WTC11 (cell line): ENCODE results near the gene ESR2.

Source experiments
- ATF6 ChIP-seq: sonication (generic); formaldehyde crosslinking; IDR thresholded peaks from 2 replicates; pipeline ENCODE4 v1.8.1; 2023; ENCODE audit warnings: mild to moderate bottlenecking, missing genetic modification reagents
- CTCF ChIP-seq: fragments of 200-600 bp; IDR thresholded peaks from 2 replicates; pipeline ENCODE4 v1.8.0; 2022; ENCODE audit warnings: antibody characterized with exemption
- ELF4 ChIP-seq: sonication (generic); formaldehyde crosslinking; IDR thresholded peaks from 2 replicates; pipeline ENCODE4 v1.8.1; 2022; ENCODE audit warnings: low read depth, mild to moderate bottlenecking, moderate library complexity, missing genetic modification reagents
- MXD4 ChIP-seq: fragments of 250-450 bp; sonication (Bioruptor Pico); IDR thresholded peaks from 2 replicates; pipeline ENCODE4 v1.8.0; 2021; ENCODE audit warnings: mild to moderate bottlenecking, moderate library complexity, borderline replicate concordance
- NFE2L1 ChIP-seq: sonication (generic); formaldehyde crosslinking; IDR thresholded peaks from 2 replicates; pipeline ENCODE4 v1.8.1; 2023; ENCODE audit warnings: missing genetic modification reagents
- SMAD4 ChIP-seq: sonication (generic); formaldehyde crosslinking; IDR thresholded peaks from 2 replicates; pipeline ENCODE4 v1.8.0; 2022; ENCODE audit warnings: mild to moderate bottlenecking, missing genetic modification reagents
- TCF7 ChIP-seq: sonication (generic); formaldehyde crosslinking; IDR thresholded peaks from 2 replicates; pipeline ENCODE4 v1.8.0; 2022; ENCODE audit warnings: mild to moderate bottlenecking, low read depth, missing genetic modification reagents, moderate library complexity
- ZNF512 ChIP-seq: sonication (generic); formaldehyde crosslinking; IDR thresholded peaks from 2 replicates; pipeline ENCODE4 v1.8.1; 2022; ENCODE audit warnings: missing genetic modification reagents, borderline replicate concordance

- TF ChIP-seq TCF7 (no peak), ZNF512 (CRISPR knock-in tag) (no peak), CTCF (no peak), NFE2L1 (CRISPR knock-in tag) (no peak), SMAD4 (no peak), MXD4 (no peak), ELF4 (CRISPR knock-in tag) (no peak), ATF6 (CRISPR knock-in tag) (no peak)
These were observed 168.9 kb downstream of the ESR2 start for GRCh38 chr14:64125270-64125669.
